GM12878 (cell line): ENCODE data around the gene CAPN15.

ENCODE experiments used
- EGR1 ChIP-seq, 2 experiments: IDR thresholded peaks; 1 replicate in 1 of 2; 2 replicates in 1 of 2; pipeline ENCODE4 v1.6.1; 2011 to 2012; ENCODE audit warnings: low read depth in 2 of 2, low read length in 2 of 2, borderline replicate concordance in 1 of 2, mild to moderate bottlenecking in 1 of 2, moderate library complexity in 1 of 2
- EP300 ChIP-seq, 2 experiments: fragments of 150-350 bp in 1 of 2; IDR thresholded peaks; 2 replicates each; pipeline ENCODE4 v1.6.1; 2011 to 2012; ENCODE audit warnings: low read depth in 2 of 2, low read length in 2 of 2, borderline replicate concordance in 1 of 2, improper control_type of control experiment in 1 of 2, inconsistent platforms in 1 of 2; ENCODE audit not compliant: control insufficient read depth in 1 of 2
- POLR2A ChIP-seq: IDR thresholded peaks from 2 replicates; pipeline ENCODE4 v1.6.1; 2011; ENCODE audit warnings: low read depth, mild to moderate bottlenecking, low read length
- RAD21 ChIP-seq: IDR thresholded peaks from 2 replicates; pipeline ENCODE4 v1.6.1; 2011; ENCODE audit warnings: mild to moderate bottlenecking, low read depth, low read length, moderate library complexity; ENCODE audit not compliant: insufficient read depth
- SIN3A ChIP-seq: IDR thresholded peaks from 2 replicates; pipeline ENCODE4 v1.6.1; 2012; ENCODE audit warnings: low read depth, low read length, improper control_type of control experiment
- TARDBP ChIP-seq: IDR thresholded peaks from 2 replicates; pipeline ENCODE4 v1.6.1; 2016; ENCODE audit warnings: borderline replicate concordance
- TBL1XR1 ChIP-seq: IDR thresholded peaks from 2 replicates; pipeline ENCODE4 v1.6.1; 2012; ENCODE audit warnings: low read depth, low read length, improper control_type of control experiment
- ZNF274 ChIP-seq: IDR thresholded peaks from one replicate; pipeline ENCODE4 v1.8.0; 2011; ENCODE audit not compliant: insufficient read length, insufficient read depth
- TF ChIP-seq, protein P1 (sequence below), 3 experiments: IDR thresholded peaks in 2 of 3; conservative IDR thresholded peaks in 1 of 3; 2 replicates each; pipeline ENCODE4 v1.5.1; 2011; ENCODE audit warnings: low read depth in 3 of 3, low read length in 3 of 3, mild to moderate bottlenecking in 3 of 3, control low read depth in 2 of 3, moderate library complexity in 2 of 3, inconsistent platforms in 1 of 3, mixed read lengths in 1 of 3; ENCODE audit not compliant: control insufficient read depth in 2 of 3, insufficient read depth in 1 of 3; ENCODE audit errors: extremely low read depth in 1 of 3

DNA sequence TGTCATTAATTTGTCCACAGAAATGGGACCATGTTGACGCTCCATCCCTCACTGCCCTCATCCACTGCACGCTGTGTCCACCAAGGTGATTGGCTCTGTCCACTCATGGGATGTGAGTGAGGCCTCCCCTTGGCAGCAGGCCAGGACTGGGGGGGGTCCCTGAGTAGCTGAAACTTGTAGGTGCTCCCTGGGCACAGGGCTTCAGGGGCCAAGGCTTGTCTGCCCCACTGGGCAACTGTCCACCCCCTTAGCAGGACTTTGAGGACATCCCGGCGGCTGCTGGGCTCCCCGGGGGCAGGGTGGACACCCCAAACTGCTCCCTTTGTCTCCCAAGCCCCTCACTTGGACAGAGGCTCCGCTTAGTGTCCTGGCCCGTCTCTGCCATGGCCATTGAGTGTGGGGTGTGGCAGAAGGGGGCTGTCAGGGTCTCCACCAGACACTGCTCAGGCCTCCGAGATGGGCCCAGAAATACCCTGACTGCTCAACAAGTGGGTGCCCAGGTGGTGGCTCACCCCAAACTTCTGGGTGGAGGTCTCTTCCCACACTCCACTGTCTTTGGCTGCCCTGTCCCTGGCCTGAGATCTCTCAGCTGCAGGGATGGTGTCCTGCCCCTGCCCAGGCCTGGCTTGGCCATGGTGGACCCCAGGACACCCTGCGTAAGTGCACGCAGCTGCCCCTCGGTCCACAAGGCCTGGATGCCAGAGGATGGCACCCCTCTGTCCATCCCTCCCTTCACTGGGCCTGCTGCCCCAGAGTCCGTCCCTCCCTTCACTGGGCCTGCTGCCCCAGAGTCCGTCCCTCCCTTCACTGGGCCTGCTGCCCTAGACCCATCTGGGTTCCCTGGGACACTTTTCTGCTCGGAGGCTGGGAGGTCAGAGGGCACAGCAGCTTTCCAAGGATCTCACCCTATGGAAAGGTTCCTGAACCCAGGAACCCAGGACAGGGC is 59.4 kb downstream of the CAPN15 start:
- TF ChIP-seq RAD21 (no peak), TBL1XR1 (no peak), EGR1 (IDR thresholded peaks at IDR 0.05; ENCODE audit: borderline replicate concordance in 1 of 2, low read depth in 2 of 2, low read length in 2 of 2) (no peak), TARDBP (no peak), ZNF274 (no peak), POLR2A (peak; percentile 59), EP300 (IDR thresholded peaks at IDR 0.05; ENCODE audit: borderline replicate concordance in 1 of 2, control insufficient read depth in 1 of 2, low read depth in 2 of 2, low read length in 2 of 2) (no peak), SIN3A (no peak)
- TF ChIP-seq, protein P1, sequence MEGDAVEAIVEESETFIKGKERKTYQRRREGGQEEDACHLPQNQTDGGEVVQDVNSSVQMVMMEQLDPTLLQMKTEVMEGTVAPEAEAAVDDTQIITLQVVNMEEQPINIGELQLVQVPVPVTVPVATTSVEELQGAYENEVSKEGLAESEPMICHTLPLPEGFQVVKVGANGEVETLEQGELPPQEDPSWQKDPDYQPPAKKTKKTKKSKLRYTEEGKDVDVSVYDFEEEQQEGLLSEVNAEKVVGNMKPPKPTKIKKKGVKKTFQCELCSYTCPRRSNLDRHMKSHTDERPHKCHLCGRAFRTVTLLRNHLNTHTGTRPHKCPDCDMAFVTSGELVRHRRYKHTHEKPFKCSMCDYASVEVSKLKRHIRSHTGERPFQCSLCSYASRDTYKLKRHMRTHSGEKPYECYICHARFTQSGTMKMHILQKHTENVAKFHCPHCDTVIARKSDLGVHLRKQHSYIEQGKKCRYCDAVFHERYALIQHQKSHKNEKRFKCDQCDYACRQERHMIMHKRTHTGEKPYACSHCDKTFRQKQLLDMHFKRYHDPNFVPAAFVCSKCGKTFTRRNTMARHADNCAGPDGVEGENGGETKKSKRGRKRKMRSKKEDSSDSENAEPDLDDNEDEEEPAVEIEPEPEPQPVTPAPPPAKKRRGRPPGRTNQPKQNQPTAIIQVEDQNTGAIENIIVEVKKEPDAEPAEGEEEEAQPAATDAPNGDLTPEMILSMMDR (IDR thresholded peaks at IDR 0.05 in 2 of 3, conservative IDR thresholded peaks at IDR 0.05 in 1 of 3; ENCODE audit: control insufficient read depth in 2 of 3, extremely low read depth in 1 of 3, insufficient read depth in 1 of 3, low read depth in 3 of 3, low read length in 3 of 3) = no peak
